GM18511 (cell line): ENCODE measurements around the gene ITGB2.

Source experiments
- ATAC-seq: cut with Tn5 transposase; IDR thresholded peaks from one replicate; pipeline ENCODE4 v1.9.1; 2021; ENCODE audit warnings: mild to moderate bottlenecking, moderate library complexity; ENCODE audit not compliant: unreplicated experiment

The ITGB2 gene

GRCh38 chr21:44955798-44956175, 35.1 kb upstream of the ITGB2 start:
- ATAC-seq, result no peak

DNA sequence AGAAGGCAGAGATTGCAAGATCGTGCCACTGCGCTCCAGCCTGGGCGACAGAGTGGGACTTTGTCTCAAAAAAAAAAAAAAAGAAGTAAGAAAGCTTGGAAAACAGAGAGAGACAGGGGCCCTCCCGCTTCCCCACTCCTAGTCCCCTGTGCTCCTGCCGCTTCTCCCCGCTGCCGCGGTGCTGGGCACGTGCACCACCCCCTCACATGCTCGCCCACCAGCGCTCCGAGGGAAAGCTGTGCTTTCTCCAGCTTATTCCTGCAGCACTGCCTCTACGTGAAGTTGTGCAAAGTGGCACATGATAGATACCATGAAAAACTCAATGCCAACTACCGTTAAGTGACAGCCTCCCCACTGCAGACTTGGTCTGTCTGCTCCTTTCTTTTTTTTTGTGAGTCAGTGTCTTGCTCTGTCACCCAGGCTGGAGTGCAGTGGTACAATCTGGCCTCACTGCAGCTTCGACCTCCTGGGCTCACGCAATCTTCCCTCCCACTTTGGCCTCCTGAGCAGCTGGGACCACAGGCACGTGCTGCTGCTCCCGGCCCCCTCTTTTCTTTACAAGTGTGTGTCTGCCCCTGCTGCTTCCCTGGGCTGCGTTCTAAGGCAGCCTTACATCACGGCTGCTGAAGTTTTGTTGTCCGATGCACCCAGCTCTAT, 34.6 kb upstream of the ITGB2 start:
- no peak for ATAC-seq

- ATAC-seq, result no peak
Measured at GRCh38 chr21:44954281-44954771, 33.6 kb upstream of the ITGB2 start.

GRCh38 chr21:44953628-44954021, 32.9 kb upstream of the ITGB2 start:
- ATAC-seq, result no peak

DNA sequence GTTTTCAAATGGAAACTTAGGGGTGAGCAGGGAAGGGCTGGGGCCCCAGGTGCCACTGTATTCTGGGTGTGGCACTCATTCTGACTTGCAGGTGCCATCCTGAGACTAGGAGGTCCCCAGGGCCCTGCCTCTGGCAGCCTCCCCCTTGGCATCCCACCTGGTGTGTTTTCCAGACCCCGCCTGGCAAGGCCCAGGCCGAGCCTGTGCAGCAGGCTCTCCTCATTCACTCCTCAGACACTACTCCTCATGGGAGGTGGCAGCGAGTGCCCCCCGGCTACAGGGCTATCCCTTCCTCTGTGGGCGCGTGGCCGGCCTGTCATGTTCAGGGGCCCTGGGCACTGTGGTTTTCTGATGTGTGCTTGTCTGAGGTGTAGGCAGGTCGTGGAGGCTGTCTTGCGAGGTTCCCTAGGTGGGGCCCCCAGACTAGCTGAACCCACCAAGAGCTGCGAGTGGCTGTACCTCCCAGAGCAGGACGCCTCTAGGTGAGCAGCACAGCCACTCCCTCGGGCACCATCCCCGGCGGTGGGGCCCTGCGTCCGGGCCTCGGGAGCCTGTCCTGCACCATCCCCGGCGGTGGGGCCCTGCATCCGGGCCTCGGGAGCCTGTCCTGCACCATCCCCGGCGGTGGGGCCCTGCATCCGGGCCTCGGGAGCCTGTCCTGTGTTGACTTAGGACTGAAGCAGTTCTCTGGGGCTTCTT, 32.4 kb upstream of the ITGB2 start:
- ATAC-seq, result no peak

GRCh38 chr21:44952116-44952928, 31.6 kb upstream of the ITGB2 start:
- ATAC-seq, result no peak

- no peak for ATAC-seq
Measured at GRCh38 chr21:44951186-44951915, 30.7 kb upstream of the ITGB2 start.

GRCh38 chr21:44950351-44950750, 29.7 kb upstream of the ITGB2 start:
- no peak for ATAC-seq

DNA sequence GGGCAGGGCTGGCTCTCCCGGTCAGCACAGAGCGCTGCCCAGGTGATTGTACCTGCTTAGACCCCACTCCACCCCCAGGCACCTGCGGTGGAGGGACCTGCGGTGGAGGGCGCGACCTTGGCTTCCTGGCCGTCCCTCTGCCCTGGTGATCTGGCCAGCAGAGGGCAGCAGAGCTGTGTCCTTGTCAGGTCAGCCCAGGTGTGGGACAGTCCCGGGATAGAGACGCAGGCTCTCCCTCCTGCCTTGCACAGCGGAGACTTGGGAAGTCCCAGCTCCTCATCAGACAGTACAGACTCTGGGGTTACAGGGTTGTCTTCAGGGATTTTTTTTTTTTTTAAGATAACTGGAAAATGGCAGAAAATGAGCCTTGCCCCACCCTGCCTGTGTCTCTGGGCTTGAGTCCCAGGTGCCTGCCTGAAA, 29.1 kb upstream of the ITGB2 start:
- ATAC-seq, result no peak

DNA sequence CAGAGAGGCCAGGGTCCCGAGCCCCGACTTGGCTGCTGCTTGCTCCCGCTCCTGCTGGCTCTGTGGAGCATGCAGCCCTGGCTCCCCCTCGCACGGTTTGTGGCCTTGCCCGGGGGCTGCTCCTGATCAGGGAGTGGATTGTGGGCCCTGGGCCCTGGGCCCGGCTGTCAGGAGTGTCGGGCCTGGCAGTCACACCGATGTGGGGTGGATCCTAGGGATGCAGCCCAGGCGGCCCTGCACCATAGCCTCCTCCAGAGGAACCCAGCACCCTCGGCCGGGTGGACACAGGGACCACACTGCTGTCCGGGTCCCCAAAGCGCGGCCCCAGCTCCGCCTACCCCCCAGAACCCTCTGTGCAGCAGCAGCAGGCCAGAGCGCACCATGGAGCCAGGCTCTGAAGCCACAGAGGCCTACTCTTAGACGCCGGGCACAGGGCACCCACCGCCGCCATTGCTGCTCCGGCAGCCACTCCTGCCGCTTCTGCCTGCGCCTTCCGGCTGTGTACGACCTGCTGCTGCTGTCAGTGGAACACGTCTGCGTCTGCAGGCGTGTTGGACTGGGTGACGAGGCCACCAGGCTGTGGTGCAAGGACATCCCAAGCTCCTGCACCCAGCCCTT, 28.6 kb upstream of the ITGB2 start:
- no peak for ATAC-seq

- no peak for ATAC-seq
Measured at GRCh38 chr21:44948426-44949120, 27.9 kb upstream of the ITGB2 start.

DNA sequence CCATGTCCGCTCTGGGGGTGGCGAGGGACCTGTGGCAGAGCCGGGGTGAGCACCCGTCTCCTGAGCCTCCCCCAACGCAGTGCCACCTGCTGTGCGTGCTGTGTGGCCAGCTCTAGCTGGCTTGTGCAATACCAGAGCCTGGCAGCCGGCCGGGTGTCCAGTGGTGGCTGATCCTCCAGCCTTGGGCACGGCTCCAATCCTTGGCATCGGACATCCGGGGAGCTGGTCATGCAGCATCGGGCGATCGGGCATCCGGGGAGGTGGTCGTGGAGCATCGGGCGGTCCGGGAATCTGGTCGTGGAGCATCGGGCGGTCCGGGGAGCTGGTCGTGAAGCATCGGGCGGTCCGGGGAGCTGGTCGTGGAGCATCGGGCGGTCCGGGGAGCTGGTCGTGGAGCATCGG, 27.2 kb upstream of the ITGB2 start:
- no peak for ATAC-seq

- ATAC-seq, result no peak
Measured at GRCh38 chr21:44947111-44947929, 26.6 kb upstream of the ITGB2 start.

GRCh38 chr21:44946254-44947041, 25.7 kb upstream of the ITGB2 start:
- no peak for ATAC-seq

DNA sequence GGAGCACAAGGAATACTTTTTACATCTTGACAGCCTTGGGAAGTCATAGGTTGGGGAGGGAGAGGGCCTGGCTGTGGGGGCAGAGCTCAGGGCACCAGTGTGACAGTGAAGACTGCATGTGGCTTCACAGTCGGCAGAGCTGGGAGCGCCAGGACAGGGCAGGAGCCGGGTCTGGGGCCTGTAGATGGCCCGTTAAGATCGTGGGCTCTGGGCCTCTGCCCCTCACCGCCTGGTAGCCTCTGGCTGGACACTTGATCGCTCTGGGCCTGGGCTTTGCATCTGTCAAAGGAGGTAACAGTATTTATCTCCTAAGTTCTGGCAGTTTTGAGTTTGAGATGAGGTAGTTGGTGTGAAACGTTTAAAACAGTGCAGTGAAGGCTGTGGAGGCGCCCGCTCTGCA, 23.9 kb upstream of the ITGB2 start:
- ATAC-seq, result no peak

- no peak for ATAC-seq
Measured at GRCh38 chr21:44943686-44944550, 23.2 kb upstream of the ITGB2 start.

- ATAC-seq, result no peak
Measured at GRCh38 chr21:44943005-44943685, 22.4 kb upstream of the ITGB2 start.
